C4-2B (cell line): ENCODE data around the gene CDC42BPB.
A peak's percentile ranks its signal among the peaks of the same experiment; 100 is the strongest.

ENCODE experiments used
- H3K27ac ChIP-seq: fragments of 450-650 bp; 2 replicates; pipeline ENCODE4 v1.5.1; 2017
- CTCF ChIP-seq: fragments of 450-650 bp; conservative IDR thresholded peaks from 2 replicates; pipeline ENCODE4 v1.5.1; 2017; ENCODE audit warnings: mild to moderate bottlenecking
- ZFX ChIP-seq: fragments of 450-650 bp; IDR thresholded peaks from 2 replicates; pipeline ENCODE4 v1.6.1; 2017

Gene CDC42BPB

GRCh38 chr14:103057372-103058163, at the start of gene CDC42BPB:
Gene CDC42BPB, minus strand, starts transcription at chr14:103057549. Its CDS starts 376 bp downstream, at chr14:103057173.
- peak; percentile 80 for TF ChIP-seq ZFX
- no peak for TF ChIP-seq CTCF
- peak within 1 kb of the TSS; percentile 87 for H3K27ac ChIP-seq

DNA sequence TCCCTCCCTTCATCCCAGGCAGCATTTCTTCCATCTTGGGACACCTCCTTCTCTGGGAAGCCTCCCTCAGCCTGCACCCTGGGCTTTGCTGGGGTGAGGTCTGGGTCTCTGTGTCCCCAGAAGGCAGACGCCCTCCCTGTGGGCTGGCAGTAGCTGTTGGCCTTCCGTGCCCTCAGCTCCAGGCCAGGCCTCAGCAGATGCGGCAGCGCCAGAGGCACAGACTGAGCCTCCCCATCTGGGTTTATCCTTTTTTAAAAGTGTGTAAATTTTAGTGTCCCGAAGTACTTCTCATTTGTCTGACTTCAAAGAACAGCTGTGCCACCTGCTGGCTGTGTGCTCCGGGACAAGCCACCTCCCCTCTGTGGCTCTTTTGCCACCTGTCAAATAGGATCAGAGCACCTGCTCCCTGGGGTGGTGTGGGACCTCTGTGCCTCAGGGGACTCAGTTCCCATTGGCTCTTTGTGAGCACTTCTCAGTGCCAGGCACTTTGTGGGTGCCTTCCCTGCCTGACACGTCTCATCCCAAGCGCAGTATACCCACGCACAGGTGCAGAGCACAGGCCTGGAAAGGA, 48.3 kb upstream of the CDC42BPB start:
- H3K27ac ChIP-seq = no peak overlapping the region

DNA sequence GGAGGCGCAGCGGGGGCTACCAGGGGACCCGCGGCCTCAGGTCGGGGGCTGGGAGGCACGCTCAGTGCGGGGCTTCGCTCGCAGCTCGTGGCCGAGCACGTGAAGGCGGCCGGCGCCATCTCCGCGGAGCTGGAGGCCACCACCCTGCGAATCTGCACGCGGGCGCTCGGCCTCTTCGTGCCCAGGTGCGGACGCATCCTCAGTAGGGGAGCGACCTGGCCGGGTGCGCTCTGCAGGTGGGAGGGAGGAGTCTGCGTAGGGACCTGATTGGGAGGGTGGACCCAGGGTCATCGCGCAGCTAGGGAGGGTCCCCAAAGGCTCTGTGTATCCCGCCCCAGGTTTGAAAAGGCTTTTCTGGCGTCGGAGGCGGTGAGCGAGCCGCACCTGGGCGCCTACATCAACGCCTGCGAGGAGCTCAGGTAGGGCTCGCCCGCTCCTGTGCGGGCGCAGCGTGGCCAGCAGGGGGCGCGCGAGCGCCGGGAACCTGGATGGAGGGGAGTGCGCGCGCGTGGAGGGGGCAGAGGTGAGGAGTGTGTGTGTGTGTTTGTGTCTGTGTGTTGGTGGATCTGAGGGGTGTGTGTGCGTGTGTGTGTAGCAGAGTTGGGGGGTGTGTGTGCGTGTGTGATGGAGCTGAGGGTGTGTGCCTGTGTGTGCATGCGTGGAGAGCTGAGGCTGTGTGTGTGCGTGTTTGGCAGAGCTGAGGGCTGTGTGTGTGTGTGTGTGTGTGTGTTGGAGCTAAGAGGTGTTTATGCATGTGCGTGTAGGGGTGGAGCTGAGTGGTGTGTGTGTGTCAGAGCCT, 47.5 kb upstream of the CDC42BPB start:
- peak; percentile 97 for TF ChIP-seq CTCF
- TF ChIP-seq ZFX = no peak
- H3K27ac ChIP-seq = no peak overlapping the region; the same call in 1 of the 2 replicates

More for the DNA sequence above, 48.3 kb upstream of the CDC42BPB start:
- TF ChIP-seq ZFX = no peak
- TF ChIP-seq CTCF = no peak

GRCh38 chr14:103104389-103104653, 47.0 kb upstream of the CDC42BPB start:
- H3K27ac ChIP-seq = no peak overlapping the region; the same call in 1 of the 2 replicates

DNA sequence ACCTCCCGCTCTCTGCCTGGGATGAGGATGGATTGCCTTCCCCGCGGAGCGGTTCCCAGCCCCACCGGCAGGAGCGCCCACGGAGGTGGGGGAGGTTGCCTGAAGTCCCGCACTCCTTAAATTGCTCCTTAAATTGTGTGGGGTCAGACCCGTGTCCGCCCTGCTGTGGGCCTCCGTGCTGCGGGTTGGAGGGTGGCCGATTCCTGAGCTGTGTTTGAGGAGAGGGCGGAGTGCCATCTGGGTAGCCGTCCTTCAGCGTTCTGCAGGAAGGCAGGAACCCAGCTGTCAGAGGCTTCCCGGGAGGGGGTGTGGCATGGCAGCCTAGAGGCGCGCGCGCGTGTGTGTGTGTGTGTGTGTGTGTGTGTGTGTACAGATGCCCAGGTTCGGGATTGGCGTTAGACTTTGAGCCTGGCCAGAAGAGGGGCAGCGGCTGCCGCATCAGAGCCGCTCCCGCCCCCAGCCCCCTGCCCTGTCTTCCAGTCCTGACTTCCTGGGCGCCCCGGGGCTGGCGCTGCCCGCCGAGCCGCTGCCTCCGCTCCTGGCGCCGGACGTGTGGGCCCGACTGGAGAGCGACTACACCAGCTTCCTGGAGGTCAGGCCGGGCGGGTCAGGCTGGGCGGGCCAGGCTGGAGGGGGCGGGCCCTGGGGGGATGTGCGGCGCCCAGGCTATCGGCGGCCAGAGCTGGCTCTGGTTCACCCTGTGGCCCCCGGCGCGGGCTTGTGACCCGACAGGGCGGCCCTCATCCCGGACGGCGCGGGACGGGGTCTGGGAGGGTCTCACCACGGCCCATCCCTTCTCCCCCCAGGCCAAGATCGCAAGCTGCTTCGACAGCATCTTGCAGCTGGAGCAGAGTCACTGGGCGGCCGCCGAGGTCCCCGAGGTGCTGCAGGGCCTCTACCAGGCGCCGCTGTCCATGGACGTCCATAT, 46.4 kb upstream of the CDC42BPB start:
- peak overlapping the region; percentile 5; the same call in 1 of the 2 replicates for H3K27ac ChIP-seq
- TF ChIP-seq ZFX = 0 out of 2 replicates have a peak, but pooled peaks have one; percentile 13
- no peak for TF ChIP-seq CTCF

More at GRCh38 chr14:103104389-103104653, 47.0 kb upstream of the CDC42BPB start:
- TF ChIP-seq ZFX (no peak), CTCF (no peak)

DNA sequence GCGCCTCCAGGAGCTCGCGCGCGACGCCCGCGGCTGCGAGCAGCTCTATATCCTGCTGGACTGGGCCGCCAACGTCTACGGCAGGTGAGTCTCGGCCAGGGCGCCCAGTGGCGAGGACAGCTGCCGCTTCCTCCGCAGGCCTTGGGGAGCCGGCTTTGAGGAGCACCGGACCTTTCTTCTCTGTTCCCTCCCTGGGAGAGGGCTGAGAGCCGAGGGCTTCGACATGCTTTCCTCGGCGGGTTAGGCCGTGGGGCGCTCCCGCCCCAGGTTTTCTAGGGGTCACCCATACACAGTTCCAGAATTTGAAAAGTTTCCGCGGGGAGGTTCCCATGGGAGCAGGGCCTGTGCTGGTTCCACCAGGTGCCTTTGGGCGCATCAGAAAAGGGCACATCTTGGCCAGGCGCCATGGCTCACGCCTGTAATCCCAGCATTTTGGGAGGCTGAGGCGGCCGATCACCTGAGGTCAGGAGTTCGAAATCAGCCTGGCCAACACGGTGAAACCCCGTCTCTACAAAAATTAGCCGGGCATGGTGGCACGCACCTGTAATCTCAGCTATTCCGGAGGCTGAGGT, 45.4 kb upstream of the CDC42BPB start:
- no peak overlapping the region for H3K27ac ChIP-seq
- TF ChIP-seq ZFX = no peak
- TF ChIP-seq CTCF = no peak
